Subcutaneous abdominal adipose tissue (tissue), 5 donors: Measurements from ENCODE around the gene SH3RF3.
"Not testable (repeated sequence)": the region's sequence is repeated elsewhere in the genome, so short reads cannot be mapped to it uniquely, and the experiment has no call there.

Experiments used
- H3K27ac ChIP-seq: one replicate; pipeline ENCODE4 v1.7.0; 2013; ENCODE audit warnings: low read depth, mild to moderate bottlenecking, inconsistent platforms, low read length, moderate library complexity
- H3K27me3 ChIP-seq, 5 donors: one replicate each; pipeline ENCODE4 v1.7.0; 2013; ENCODE audit warnings: low read length in 5 of 5, inconsistent platforms in 1 of 5; ENCODE audit not compliant: control insufficient read depth in 5 of 5, insufficient read depth in 4 of 5
- H3K36me3 ChIP-seq, 5 donors: one replicate each; pipeline ENCODE4 v1.7.0; 2013; ENCODE audit warnings: low read length in 5 of 5; ENCODE audit not compliant: control insufficient read depth in 5 of 5, insufficient read depth in 5 of 5
- H3K4me1 ChIP-seq, 5 donors: one replicate each; pipeline ENCODE4 v1.7.0; 2013; ENCODE audit warnings: low read length in 5 of 5, mild to moderate bottlenecking in 3 of 5, moderate library complexity in 1 of 5; ENCODE audit not compliant: control insufficient read depth in 5 of 5, insufficient read depth in 5 of 5
- H3K4me3 ChIP-seq, 5 donors: one replicate each; pipeline ENCODE4 v1.7.0; 2013; ENCODE audit warnings: low read length in 5 of 5, low read depth in 1 of 5
- H3K9ac ChIP-seq, 5 donors: one replicate each; pipeline ENCODE4 v1.7.0; 2013; ENCODE audit warnings: low read length in 5 of 5, mild to moderate bottlenecking in 4 of 5, moderate library complexity in 3 of 5
- H3K9me3 ChIP-seq, 5 donors: one replicate each; pipeline ENCODE4 v1.7.0; 2013; ENCODE audit warnings: low read length in 5 of 5; ENCODE audit not compliant: control insufficient read depth in 5 of 5
- donor health status: healthy.
- donor health status: healthy.
- donor health status: healthy.
- donor health status: healthy.
- donor health status: healthy.

The SH3RF3 gene

DNA sequence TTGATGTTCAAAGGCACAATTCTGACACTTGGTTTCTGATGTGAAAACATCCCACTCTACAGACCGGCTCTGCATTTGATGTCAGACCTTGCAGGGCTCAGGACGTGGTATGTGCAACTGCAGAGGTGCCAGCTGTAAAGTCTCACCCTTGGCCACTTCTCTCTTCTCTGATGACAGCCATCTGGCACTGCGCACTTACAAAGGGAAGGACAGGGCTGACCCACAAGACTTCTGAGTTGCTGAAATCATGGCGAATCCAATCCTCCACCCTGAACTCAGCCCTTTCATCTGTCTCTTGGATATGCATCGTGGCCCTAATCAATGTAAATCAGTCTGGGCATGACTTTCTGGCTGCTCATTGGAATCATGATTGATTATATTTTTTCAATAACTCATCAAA lies 402.2 kb downstream of the SH3RF3 start:
- H3K36me3 ChIP-seq, result no peaks in the 10 kb centered on the region
- peaks cover 0 to 8% (median 5%) of the 10 kb centered on the region in 5 donors for H3K4me1 ChIP-seq
- H3K9me3 ChIP-seq, result no peaks in the 10 kb centered on the region
- H3K27me3 ChIP-seq, result peaks cover 6 to 19% (median 17%) of the 10 kb centered on the region in 5 donors
- no peak overlapping the region for H3K4me3 ChIP-seq
- no peak overlapping the region for H3K27ac ChIP-seq
- no peak overlapping the region for H3K9ac ChIP-seq

DNA sequence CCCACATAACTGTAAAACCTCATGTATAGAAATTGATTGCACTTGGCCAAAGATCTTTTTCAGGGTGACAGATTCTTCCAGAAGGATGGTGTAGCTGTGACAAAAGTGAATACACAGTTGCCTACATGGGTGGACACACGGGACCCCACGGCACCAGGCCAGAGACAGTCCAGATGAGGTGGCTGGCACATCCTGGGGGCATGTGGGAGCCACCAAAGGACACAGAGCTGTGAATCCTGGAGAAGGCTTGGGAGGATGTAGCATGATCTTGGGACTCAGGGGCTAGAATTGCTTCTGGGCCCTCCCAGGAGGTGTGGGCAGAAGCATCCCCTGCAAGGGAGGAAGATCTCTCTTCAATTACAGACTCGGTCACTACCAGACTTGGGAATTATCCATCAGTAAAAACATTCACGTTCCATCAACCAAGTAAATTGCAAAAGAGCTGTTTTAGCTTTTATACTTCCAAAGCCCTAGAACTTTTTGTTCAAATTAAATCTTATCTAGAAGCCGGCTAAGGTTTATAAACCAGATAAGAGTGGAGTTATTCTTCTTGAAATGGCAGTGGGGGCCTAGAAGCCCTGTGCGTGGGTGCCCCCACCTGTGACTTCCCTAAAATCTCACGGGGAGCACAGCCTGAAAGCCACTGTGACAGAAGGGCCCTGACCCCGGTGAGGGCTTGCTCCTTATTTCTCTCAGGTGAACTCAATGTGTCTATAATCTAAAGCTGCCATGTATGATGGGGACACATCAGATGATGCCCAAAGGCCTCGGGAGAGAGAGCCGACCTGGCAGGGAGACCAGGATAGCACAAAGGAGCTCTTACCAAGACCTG lies 403.1 kb downstream of the SH3RF3 start:
- Histone ChIP-seq H3K27me3 (peaks cover 6 to 17% (median 17%) of the 10 kb centered on the region in 5 donors), H3K36me3 (no peaks in the 10 kb centered on the region), H3K9ac (no peak overlapping the region), H3K9me3 (no peaks in the 10 kb centered on the region), H3K4me3 (no peak overlapping the region), H3K4me1 (peaks cover 0 to 8% (median 5%) of the 10 kb centered on the region in 5 donors), H3K27ac (no peak overlapping the region)

DNA sequence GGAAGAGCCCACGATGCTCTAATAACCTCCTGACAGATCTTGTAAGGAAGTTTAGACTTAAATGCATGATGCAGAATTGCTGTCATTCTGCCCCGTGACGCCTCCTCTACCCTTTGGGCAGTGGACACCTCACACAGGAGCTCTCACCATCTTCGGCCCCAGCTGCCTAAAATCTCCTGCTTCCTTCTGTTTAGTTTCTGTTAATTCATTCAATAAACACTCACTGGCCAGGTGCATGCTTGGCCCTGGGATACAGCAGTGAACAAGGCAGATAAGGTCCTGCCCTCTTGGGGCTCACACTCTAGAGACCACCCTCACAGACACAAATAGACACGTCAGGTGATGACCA lies 403.7 kb downstream of the SH3RF3 start:
- Histone ChIP-seq H3K9ac (no peak overlapping the region), H3K36me3 (no peaks in the 10 kb centered on the region), H3K27me3 (peaks cover 6 to 17% (median 15%) of the 10 kb centered on the region in 5 donors), H3K4me1 (peaks cover 0 to 8% (median 5%) of the 10 kb centered on the region in 5 donors), H3K4me3 (no peak overlapping the region), H3K9me3 (no peaks in the 10 kb centered on the region), H3K27ac (no peak overlapping the region)

DNA sequence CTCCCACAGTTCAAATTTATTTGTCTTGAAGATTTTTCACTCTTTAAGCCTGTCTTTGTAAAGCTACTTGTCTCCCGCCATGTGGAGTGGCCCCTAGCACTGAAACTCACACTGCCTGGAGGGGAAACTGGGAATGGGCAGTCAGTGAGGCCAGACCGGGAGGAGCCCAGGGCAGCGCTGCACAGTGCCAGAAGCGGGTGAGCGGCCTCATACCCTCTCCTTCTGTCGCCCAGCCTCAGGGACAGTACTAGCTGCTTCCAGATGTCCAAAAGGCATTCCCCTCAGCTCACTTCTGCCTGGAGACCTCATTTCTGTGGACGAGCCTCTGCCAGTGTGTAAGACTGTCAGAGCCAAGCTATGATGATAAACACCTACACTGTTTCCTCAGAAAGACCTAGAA lies 404.8 kb downstream of the SH3RF3 start:
- no peak overlapping the region for H3K9ac ChIP-seq
- H3K27me3 ChIP-seq, result peaks cover 6 to 17% (median 14%) of the 10 kb centered on the region in 5 donors
- H3K9me3 ChIP-seq, result no peaks in the 10 kb centered on the region
- no peak overlapping the region for H3K4me3 ChIP-seq
- H3K4me1 ChIP-seq, result peaks cover 0 to 8% (median 5%) of the 10 kb centered on the region in 5 donors
- no peaks in the 10 kb centered on the region for H3K36me3 ChIP-seq
- H3K27ac ChIP-seq, result no peak overlapping the region

DNA sequence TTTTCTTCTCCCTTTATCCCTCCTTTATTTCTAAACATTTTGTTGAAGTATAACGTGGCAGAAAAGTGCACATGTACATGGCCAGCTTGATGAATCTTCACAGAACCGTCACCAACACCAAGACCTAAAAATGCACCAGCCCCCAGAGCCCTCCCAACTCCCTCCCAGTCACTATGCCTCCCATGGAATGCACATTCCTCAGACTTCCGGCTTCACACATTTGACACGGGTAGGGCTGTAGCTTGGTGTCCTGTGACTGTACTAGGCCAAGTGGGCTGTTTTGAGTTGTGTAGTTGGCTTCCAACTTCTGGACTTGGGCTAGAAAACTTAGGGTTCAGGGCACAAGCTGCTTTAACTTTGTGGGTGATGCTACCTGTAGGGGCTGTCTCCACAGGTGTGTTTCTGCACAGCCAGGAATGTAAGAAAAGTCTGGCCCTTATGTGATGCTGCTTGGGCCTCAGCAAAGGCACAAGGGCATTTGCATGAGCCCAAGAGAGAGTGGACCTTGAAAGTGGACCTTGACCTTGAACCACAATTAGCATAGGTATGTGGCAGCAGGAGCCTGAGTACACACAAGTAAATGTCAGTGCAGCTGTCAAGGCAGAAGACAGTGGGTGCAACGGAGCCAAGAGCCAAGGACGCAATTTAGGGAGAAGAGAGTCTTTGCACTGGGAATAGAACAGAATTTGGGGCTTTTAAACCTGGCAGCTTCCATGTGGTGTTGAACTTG lies 406.4 kb downstream of the SH3RF3 start:
- Histone ChIP-seq H3K36me3 (no peaks in the 10 kb centered on the region), H3K27ac (no peak overlapping the region), H3K9me3 (no peaks in the 10 kb centered on the region), H3K9ac (no peak overlapping the region), H3K4me1 (peaks cover 0 to 1% (median 0%) of the 10 kb centered on the region in 5 donors), H3K27me3 (peaks cover 6 to 17% (median 14%) of the 10 kb centered on the region in 5 donors), H3K4me3 (no peak overlapping the region)

DNA sequence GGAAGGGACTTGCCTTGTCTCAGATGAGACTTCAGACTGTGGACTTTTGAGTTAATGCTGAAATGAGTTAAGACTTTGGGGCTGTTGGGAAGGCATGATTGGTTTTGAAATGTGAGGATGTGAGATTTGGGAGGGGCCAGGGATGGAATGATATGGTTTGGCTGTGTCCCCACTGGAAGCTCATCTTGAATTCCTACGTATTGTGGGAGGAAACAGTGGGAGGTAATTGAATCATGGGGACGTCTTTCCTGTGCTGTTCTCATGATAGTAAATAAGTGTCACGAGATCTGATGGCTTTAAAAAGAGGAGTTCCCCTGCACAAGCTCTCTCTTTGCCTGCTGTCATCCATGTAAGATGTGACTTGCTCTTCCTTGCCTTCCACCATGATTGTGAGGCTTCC lies 407.6 kb downstream of the SH3RF3 start:
- not testable (repeated sequence) for H3K9me3 ChIP-seq, H3K4me1 ChIP-seq, H3K4me3 ChIP-seq, H3K9ac ChIP-seq, H3K27ac ChIP-seq, H3K36me3 ChIP-seq
- H3K27me3 ChIP-seq, result peaks cover 6 to 17% (median 14%) of the 10 kb centered on the region in 5 donors

DNA sequence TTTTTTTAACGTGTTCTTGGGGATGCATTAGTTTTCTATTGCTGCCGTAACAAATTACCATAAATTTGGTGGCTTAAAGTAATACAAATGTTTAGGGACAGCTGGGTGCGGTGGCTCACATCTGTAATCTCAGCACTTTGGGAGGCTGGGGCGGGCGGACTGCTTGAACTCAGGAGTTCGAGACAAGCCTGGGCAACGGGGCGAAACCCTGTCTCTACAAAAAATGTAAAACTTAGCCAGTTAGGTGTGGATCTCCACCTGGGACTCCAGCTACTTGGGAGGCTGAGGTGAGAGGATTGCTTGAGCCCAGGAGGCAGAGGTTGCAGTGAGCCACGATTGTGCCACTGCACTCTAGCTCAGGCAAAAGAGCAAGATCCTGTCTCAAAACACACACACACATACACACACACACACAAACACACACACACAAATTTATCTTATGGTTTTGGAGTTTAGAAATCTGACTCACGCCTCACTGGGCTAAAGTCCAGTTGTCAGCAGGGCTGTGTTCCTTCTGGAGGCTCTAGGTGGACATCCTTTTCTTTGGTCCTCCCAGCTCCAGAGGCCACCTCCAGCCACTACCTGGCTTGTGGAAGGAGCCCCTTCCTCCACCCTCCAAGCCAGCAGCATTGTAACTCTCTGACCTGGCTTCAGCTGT lies 408.7 kb downstream of the SH3RF3 start:
- Histone ChIP-seq H3K27me3 (peaks cover 5 to 17% (median 11%) of the 10 kb centered on the region in 5 donors), H3K9me3 (no peaks in the 10 kb centered on the region), H3K9ac (no peak overlapping the region), H3K27ac (no peak overlapping the region), H3K36me3 (peaks cover 0 to 8% (median 3%) of the 10 kb centered on the region in 5 donors), H3K4me3 (no peak overlapping the region), H3K4me1 (peaks cover 0 to 1% (median 0%) of the 10 kb centered on the region in 5 donors)

DNA sequence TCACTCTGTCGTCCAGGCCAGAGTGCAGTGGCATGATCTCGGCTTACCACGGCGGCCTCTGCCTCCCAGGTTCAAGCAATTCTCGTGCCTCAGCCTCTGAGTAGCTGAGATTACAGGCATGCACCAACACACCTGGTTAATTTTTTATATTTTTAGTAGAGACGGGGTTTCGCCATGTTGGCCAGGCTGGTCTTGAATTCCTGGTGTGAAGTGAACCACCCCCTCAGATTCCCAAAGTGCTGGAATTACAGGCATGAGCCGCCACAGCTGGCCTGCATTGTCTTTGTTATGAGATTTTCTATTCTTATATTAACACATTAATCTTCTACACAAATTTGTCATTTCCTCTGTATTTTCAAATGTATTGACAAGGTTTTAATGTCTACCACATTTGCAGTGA lies 409.5 kb downstream of the SH3RF3 start:
- Histone ChIP-seq H3K4me1 (peaks cover 0 to 1% (median 0%) of the 10 kb centered on the region in 5 donors), H3K9me3 (no peaks in the 10 kb centered on the region), H3K27ac (no peak overlapping the region), H3K4me3 (no peak overlapping the region), H3K36me3 (peaks cover 0 to 8% (median 3%) of the 10 kb centered on the region in 5 donors), H3K27me3 (peaks cover 0 to 17% (median 8%) of the 10 kb centered on the region in 5 donors), H3K9ac (no peak overlapping the region)

DNA sequence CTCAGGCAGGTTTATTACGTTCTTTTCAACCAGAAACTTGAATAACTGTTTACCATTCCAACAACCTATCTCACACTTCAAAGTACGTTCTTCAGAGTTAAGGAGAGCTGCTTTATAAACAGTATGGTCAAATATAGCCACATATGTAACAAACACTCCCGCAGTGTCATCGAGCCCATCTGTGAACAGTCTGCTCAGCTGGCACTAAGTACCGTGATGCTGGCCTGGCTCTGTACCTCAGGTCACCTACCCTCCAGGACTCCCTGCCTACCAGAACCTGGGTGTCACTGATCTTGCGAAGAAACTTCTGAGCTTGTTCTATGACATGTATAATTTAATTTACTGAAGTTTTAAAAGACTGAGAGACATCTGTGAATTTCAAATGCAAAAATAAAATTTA lies 413.4 kb downstream of the SH3RF3 start:
- Histone ChIP-seq H3K27me3 (no peaks in the 10 kb centered on the region), H3K9ac (no peak overlapping the region), H3K4me3 (no peak overlapping the region), H3K36me3 (peaks cover 0 to 14% (median 10%) of the 10 kb centered on the region in 5 donors), H3K27ac (no peak overlapping the region), H3K9me3 (no peaks in the 10 kb centered on the region), H3K4me1 (peaks cover 0 to 1% (median 0%) of the 10 kb centered on the region in 5 donors)
